Activated CD8-positive, alpha-beta memory T cell treated with anti-CD3 and anti-CD28 coated beads, Interleukin-2, amount 50 U/mL, for 48 hours (primary cell): ENCODE measurements around the gene WDR86.

Source experiments
- DNase-seq: peaks from one replicate; pipeline ENCODE4 v3.0.0-alpha.2; 2020

WDR86 gene

GRCh38 chr7:151345576-151346469, 64.0 kb downstream of the WDR86 start:
- DNase-seq: no peak

GRCh38 chr7:151343516-151343915, 66.3 kb downstream of the WDR86 start:
- DNase-seq: no peak

GRCh38 chr7:151342811-151343210, 67.0 kb downstream of the WDR86 start:
- DNase-seq: no peak

- DNase-seq: no peak
These were observed 67.7 kb downstream of the WDR86 start for GRCh38 chr7:151342102-151342646.

GRCh38 chr7:151341357-151342101, 68.3 kb downstream of the WDR86 start, which contains the start of gene NUB1:
Gene NUB1 (plus strand): TSS chr7:151341812. CDS start chr7:151345350, 3,538 bp downstream.
- DNase-seq: peak; percentile 99

GRCh38 chr7:151340794-151341356, 69.0 kb downstream of the WDR86 start:
- no peak for DNase-seq

GRCh38 chr7:151339651-151340382, 70.0 kb downstream of the WDR86 start:
- DNase-seq: no peak

GRCh38 chr7:151338809-151339208, 71.0 kb downstream of the WDR86 start:
- no peak for DNase-seq

- DNase-seq: no peak
These were observed 72.5 kb downstream of the WDR86 start for GRCh38 chr7:151337346-151337745.

GRCh38 chr7:151336027-151336708, 73.7 kb downstream of the WDR86 start:
- DNase-seq: no peak

- DNase-seq: no peak
These were observed 75.2 kb downstream of the WDR86 start for GRCh38 chr7:151334628-151335027.
